ENCODE data around the gene HS6ST2. TPM values are rescaled to one million over a fixed set of nuclear protein-coding genes. Genes with fewer than 3 reads are reported as not detected.
"Not testable (repeated sequence)": the region's sequence is repeated elsewhere in the genome, so short reads cannot be mapped to it uniquely, and the experiment has no call there.

Gene HS6ST2
- polyA plus RNA-seq = under 1 TPM in 1 of 3 donors, not detected in 2; 0.27 TPM

DNA sequence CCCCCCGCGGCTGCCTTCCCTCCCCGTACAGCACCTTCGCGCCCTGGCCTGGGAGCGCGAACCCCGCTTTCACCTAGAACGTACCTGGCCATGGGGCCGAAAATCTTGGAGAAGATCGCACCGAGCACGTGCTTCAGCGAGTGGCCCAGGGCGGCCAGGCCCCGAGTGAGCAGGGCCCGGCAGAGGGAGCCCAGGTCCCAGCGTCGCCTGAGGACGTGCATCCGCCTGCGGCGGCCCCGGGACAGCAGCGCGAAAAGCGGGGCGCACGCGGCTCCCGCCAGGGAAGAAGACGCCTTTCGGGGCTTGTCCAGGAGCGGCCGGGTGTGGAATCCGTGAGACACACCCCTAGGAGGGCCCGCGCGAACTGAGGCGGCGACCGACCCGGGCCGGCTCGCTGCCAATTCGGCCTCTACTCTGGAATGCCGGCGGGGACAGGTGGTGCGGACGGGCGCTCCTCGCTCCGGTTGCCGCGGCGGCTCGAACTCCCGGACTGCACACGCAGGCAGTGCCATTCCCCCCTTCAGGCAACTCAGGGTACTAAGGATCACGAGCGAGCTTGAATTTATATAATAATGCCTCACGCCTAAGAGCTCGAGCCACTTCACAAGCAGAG, at the start of gene HS6ST2:
HS6ST2 (minus strand) TSS at position 539 of the 613 bp plus-strand sequence.
- Mint-ChIP-seq H3K4me3 (peak within 1 kb of the TSS; percentile 49 to 75 (median 67)), H3K9me3 (no peaks in the 10 kb centered on the region), H3K4me1 (peaks cover 6 to 13% of the 10 kb centered on the region in 2 donors), H3K27ac (no peak within 1 kb of the TSS), H3K27me3 (ENCODE audit: low read depth in 3 of 3) (peaks cover 5 to 22% (median 7%) of the 10 kb centered on the region in 3 donors), H3K36me3 (no peaks in the 10 kb centered on the region)
- no peak for DNase-seq

DNA sequence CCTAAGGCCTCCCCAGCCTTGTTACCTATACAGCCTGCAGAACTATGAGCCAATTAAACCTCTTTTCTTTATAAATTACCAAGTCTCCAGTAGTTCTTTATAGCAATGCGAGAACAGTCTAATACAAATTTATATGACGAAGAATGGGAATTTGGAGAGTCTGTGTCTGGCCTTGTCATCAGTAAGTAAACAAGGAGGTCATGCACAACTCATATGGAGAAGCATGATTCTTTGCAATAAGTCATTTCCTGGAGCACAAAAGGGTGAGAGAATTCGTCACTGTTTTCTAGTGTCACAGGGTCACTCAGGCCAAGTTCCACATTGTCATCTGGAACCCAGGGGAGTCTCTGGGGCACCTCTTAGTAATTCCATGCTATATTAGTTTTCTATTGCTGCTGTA, 49.0 kb upstream of the HS6ST2 start:
- H3K4me3 Mint-ChIP-seq = no peak overlapping the region
- peaks cover 0 to 1% (median 0%) of the 10 kb centered on the region in 6 donors for H3K9me3 Mint-ChIP-seq
- no peak overlapping the region for H3K27ac Mint-ChIP-seq
- no peaks in the 10 kb centered on the region for H3K4me1 Mint-ChIP-seq
- H3K27me3 Mint-ChIP-seq (ENCODE audit: low read depth in 3 of 3) = peaks cover 3 to 9% (median 5%) of the 10 kb centered on the region in 3 donors
- no peaks in the 10 kb centered on the region for H3K36me3 Mint-ChIP-seq
- DNase-seq = no peak

DNA sequence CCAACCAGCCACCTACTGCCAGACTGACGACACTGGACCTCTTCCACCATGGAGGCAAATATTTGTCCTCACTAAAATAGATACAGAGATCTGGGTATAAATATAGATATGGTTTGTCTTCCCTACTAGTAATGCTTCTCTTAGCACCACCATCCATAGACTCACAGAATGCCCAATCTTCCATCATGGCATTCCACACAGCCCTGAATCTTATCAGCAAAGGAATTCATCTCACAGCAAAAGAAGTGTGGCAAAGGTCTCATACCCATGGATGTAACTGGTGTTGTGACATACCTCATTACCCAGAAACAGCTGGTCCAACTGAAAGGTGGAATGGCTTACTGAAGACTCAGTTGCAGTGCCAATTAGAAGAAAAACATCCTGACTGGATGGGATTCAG, 47.2 kb upstream of the HS6ST2 start:
- H3K36me3 Mint-ChIP-seq = no peaks in the 10 kb centered on the region
- no peak overlapping the region for H3K4me3 Mint-ChIP-seq
- peaks cover 0 to 1% (median 0%) of the 10 kb centered on the region in 6 donors for H3K9me3 Mint-ChIP-seq
- no peak for DNase-seq
- peaks cover 3 to 16% (median 5%) of the 10 kb centered on the region in 3 donors for H3K27me3 Mint-ChIP-seq (ENCODE audit: low read depth in 3 of 3)
- H3K4me1 Mint-ChIP-seq = no peaks in the 10 kb centered on the region
- H3K27ac Mint-ChIP-seq = no peak overlapping the region

DNA sequence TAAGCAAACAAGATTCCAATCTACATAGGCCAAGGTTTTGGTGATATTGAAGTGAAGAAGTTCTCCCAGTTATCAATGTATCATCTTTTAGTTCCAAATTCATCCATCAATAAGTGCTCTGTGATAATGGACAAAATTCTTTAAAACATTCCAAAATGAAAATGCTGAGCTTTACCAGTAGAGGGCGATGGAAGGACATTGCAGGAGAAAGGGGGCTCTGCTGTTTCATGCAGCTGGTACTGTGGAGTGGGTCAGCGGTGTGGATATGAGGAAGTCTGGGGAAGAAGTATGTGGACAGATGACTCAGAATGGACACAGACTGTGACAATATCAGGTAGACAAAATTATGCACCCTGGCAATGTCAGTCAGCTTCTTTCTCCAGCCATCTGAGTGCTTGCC, 46.6 kb upstream of the HS6ST2 start:
- DNase-seq = no peak
- no peaks in the 10 kb centered on the region for H3K36me3 Mint-ChIP-seq
- no peak overlapping the region for H3K27ac Mint-ChIP-seq
- H3K4me3 Mint-ChIP-seq = no peak overlapping the region
- peaks cover 0 to 1% (median 0%) of the 10 kb centered on the region in 6 donors for H3K9me3 Mint-ChIP-seq
- H3K4me1 Mint-ChIP-seq = no peaks in the 10 kb centered on the region
- H3K27me3 Mint-ChIP-seq (ENCODE audit: low read depth in 3 of 3) = peaks cover 3 to 16% (median 5%) of the 10 kb centered on the region in 3 donors

DNA sequence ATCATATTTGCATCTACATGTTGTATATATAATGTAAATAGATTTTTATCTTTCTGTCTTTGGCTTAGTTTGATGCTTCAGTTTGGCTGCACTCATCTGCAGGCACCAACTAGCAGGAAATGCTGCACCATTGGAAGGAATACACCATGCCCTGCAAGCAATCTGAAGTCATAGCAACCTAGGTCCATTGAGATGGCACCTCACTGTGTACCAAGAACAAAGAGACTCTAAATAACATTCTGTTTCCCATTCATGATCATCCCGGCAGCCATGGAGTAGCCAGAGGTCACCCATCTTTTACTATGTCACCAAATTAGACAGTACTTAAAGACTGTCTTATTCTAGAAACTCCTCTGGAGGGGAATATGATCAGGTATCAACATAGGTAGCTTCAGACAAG, 40.8 kb upstream of the HS6ST2 start:
- Mint-ChIP-seq H3K27ac (no peak overlapping the region), H3K36me3 (no peaks in the 10 kb centered on the region), H3K27me3 (ENCODE audit: low read depth in 3 of 3) (peaks cover 0 to 10% (median 4%) of the 10 kb centered on the region in 3 donors), H3K9me3 (no peaks in the 10 kb centered on the region), H3K4me3 (no peak overlapping the region), H3K4me1 (no peaks in the 10 kb centered on the region)
- no peak for DNase-seq

DNA sequence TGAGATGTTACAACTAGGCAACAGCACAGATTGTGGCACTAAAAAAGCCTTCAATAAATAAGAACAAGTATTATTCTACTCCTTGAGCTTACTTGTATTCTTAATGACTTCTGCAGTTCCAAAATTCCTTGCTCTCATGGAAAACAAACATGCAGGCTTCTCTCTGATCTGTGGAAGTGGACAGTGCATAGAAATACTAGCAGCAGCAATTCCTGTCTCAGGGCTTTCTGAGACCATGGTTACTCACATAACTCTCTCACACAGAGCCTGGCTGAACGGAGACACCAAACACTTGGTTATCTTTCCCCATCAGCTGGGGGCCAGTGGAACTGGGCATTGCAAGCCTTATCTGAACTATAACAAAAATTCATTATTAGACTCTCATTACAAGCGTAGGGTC, 32.4 kb upstream of the HS6ST2 start:
- Mint-ChIP-seq H3K9me3 (no peaks in the 10 kb centered on the region), H3K36me3 (no peaks in the 10 kb centered on the region), H3K4me1 (no peaks in the 10 kb centered on the region), H3K4me3 (no peak overlapping the region), H3K27me3 (ENCODE audit: low read depth in 3 of 3) (peaks cover 0 to 7% (median 2%) of the 10 kb centered on the region in 3 donors), H3K27ac (no peak overlapping the region)
- no peak for DNase-seq

DNA sequence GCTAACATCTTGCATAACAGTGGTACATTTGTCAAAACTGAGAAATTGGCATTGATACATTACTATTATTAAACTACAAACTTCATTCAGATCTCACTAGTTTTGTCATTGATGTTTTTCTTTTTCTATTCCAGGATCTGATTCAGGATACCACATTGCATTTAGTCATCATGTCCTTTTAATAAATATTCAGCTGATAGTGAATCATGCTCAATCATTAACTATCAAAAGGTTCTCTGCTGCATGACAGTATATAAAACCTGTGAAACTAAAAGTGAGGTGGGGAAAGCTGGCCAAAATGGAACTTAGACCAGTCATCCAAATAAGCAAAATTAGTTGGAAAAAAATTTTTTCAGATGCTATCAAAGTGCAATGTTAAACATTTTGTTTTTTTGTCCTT, 28.1 kb upstream of the HS6ST2 start:
- H3K9me3 Mint-ChIP-seq = no peaks in the 10 kb centered on the region
- no peak overlapping the region for H3K4me3 Mint-ChIP-seq
- DNase-seq = no peak
- H3K27me3 Mint-ChIP-seq (ENCODE audit: low read depth in 3 of 3) = peaks cover 0 to 12% (median 3%) of the 10 kb centered on the region in 3 donors
- no peak overlapping the region for H3K27ac Mint-ChIP-seq
- H3K36me3 Mint-ChIP-seq = no peaks in the 10 kb centered on the region
- no peaks in the 10 kb centered on the region for H3K4me1 Mint-ChIP-seq

DNA sequence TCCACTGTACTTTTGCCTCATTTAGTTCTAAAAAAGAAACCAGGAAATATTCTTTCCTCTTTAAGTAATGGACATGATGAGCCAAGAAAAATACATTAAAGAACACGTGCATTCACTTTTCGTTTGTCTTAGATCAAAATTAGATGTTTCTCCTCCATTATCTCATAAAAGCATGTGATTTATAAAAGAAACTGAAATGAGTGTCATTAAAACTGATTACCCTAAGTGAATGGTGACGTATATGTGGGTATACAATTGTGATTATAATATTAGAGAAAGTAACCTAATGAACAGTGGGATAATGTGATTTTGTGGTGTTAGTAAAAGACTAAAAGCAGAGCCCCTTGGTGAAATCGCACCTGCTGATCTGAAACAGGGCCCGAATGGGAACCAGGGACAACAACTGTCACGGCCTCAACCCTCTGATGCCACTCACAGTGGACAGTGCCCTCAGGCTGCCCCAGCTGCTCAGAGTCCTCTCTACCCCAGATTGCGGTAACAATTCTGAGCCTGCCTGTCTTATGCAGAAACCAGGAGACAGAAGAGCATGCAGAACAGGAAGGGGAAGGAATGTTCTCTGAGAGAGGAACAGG, 25.7 kb upstream of the HS6ST2 start:
- Mint-ChIP-seq H3K4me3 (no peak overlapping the region), H3K36me3 (no peaks in the 10 kb centered on the region), H3K9me3 (no peaks in the 10 kb centered on the region), H3K27ac (no peak overlapping the region), H3K4me1 (no peaks in the 10 kb centered on the region), H3K27me3 (ENCODE audit: low read depth in 3 of 3) (peaks cover 2 to 12% (median 3%) of the 10 kb centered on the region in 3 donors)
- DNase-seq = no peak

DNA sequence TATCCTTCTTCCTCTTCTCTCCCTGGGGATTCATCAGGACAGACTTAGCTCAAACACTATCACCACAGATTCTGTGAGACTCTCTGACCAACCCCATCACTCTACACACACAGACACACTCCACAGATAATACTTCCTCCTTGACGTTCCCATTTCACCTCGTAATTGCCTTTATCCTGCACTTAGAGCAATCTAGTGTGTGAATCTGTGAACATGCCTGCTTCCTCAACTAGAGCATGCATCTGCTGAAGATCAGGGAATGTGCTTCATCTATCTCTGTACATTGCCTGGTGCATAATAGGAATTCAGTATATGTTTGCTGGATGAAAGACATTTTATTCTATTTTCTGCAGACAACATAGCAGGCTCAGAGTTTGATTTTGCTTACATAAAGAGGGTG, 25.1 kb upstream of the HS6ST2 start:
- Mint-ChIP-seq H3K36me3 (no peaks in the 10 kb centered on the region), H3K4me1 (no peaks in the 10 kb centered on the region), H3K27ac (no peak overlapping the region), H3K9me3 (no peaks in the 10 kb centered on the region), H3K4me3 (no peak overlapping the region), H3K27me3 (ENCODE audit: low read depth in 3 of 3) (peaks cover 2 to 12% (median 3%) of the 10 kb centered on the region in 3 donors)
- no peak for DNase-seq

DNA sequence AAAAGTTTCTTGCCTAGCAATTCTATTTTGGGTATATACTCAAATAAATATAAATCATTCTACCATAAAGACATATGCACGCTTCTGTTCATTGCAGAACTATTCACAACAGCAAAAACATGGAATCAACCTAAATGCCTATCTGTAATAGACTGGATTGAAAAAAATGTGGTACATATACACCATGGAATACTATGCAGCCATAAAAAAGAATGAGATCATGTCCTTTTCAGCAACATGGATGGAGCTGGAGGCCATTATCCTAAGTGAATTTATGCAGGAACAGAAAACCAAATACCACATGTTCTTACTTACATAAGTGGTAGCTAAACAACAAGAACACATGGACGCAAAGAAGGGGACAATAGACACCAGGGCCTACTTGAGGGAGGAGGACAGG, 21.6 kb upstream of the HS6ST2 start:
- H3K4me1 Mint-ChIP-seq; H3K36me3 Mint-ChIP-seq; H3K9me3 Mint-ChIP-seq; H3K27me3 Mint-ChIP-seq (ENCODE audit: low read depth in 3 of 3); H3K4me3 Mint-ChIP-seq; H3K27ac Mint-ChIP-seq; DNase-seq: not testable (repeated sequence)

DNA sequence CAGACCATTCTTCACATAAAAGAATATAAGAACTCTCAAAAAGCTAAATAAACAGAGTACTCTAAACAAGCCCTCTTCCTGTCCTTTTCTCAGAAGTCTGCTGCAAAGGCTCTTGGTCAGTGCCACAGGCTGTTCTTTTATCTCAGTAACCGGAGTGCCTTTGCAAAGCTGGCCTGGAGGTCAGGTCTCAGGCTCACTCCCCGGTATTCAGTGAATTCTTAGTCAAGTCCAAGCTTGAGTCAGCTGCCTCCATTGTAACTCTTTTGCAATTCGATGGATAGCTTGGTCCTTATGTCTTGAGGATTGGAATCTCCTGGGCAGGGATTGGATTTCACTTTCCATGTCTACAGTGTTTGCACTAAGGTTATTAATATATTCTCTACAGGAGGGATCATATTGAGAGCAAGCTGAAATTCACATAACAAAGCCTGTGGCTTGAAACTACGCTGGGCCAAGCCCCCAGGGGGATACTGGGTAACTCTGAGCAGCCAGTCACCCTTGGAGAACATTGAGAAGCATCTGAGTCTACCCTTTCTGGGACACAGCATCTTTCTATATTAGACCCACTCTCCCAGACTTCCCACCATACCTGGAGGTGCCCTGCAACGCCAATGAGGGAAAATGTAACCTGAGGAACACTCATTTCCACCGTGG, 10.0 kb upstream of the HS6ST2 start:
- DNase-seq = no peak
- Mint-ChIP-seq H3K27ac (no peak overlapping the region), H3K4me1 (no peaks in the 10 kb centered on the region), H3K36me3 (no peaks in the 10 kb centered on the region), H3K9me3 (no peaks in the 10 kb centered on the region), H3K27me3 (ENCODE audit: low read depth in 3 of 3) (peaks cover 2 to 14% (median 4%) of the 10 kb centered on the region in 3 donors), H3K4me3 (no peak overlapping the region)

DNA sequence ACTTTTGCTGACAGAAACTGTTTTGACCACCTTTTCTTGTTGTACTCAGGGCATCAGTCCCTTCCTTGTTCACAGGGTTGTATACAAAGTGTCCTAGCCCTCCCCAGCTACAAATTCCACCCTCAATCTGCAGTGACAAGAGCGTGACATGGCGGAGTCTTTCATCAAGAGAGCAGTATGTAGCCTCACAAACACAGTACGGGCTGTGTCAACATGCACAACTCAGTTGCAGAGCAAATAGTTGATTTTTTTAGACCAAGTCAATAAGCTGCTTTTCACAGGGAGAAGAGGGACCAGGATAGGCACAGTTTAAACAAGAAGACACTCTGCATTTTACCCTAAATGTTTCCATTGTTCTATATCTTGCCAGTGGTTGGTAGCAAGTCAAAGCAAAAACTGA, 8.6 kb upstream of the HS6ST2 start:
- no peak for DNase-seq
- no peaks in the 10 kb centered on the region for H3K4me1 Mint-ChIP-seq
- no peak overlapping the region for H3K4me3 Mint-ChIP-seq
- peaks cover 2 to 14% (median 4%) of the 10 kb centered on the region in 3 donors for H3K27me3 Mint-ChIP-seq (ENCODE audit: low read depth in 3 of 3)
- H3K27ac Mint-ChIP-seq = no peak overlapping the region
- H3K36me3 Mint-ChIP-seq = no peaks in the 10 kb centered on the region
- no peaks in the 10 kb centered on the region for H3K9me3 Mint-ChIP-seq

DNA sequence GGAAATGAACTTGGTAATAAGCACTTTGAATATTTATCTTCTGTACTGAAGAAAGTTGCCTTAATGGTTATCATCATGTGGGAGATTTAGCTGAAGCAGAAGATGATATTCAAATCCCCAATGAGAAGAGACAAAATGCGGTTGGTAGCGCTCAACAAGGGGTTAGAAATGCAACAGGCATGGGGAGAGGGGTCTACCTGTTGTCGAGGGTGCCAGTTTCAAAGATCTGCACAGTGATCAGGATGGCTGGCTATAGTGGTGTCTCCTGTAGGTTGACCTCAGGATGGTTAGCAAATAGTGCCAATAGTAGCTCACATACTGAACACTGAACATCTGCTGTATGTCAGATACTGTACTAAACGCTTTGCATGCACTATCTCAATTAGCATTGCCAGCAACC, 7.0 kb upstream of the HS6ST2 start:
- no peak overlapping the region for H3K27ac Mint-ChIP-seq
- H3K9me3 Mint-ChIP-seq = no peaks in the 10 kb centered on the region
- H3K4me1 Mint-ChIP-seq = no peaks in the 10 kb centered on the region
- DNase-seq = no peak
- H3K27me3 Mint-ChIP-seq (ENCODE audit: low read depth in 3 of 3) = peaks cover 2 to 14% (median 4%) of the 10 kb centered on the region in 3 donors
- H3K4me3 Mint-ChIP-seq = no peak overlapping the region
- H3K36me3 Mint-ChIP-seq = no peaks in the 10 kb centered on the region

DNA sequence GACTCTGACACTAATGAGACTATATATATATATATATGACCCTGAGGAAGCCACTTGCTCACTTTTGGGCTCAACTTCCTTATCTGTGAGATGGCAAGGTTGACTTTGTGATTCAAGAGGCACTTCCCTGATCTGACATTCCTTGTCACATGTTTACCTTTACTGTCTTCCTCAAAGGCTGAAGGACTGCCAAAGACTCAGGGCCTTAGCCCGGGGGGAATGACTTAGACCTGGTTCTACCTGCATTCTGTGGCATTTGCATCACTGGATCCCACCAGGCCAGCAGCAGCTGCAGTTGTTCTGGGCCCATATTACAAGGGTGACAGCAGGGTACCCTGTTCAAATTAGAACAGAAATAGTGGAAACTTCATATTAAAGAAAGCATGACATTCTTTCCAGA, 3.1 kb upstream of the HS6ST2 start:
- H3K27me3 Mint-ChIP-seq (ENCODE audit: low read depth in 3 of 3) = peaks cover 2 to 21% (median 7%) of the 10 kb centered on the region in 3 donors
- H3K4me1 Mint-ChIP-seq = peaks cover 6 to 9% of the 10 kb centered on the region in 2 donors
- no peak for DNase-seq
- no peak overlapping the region for H3K27ac Mint-ChIP-seq
- no peaks in the 10 kb centered on the region for H3K36me3 Mint-ChIP-seq
- H3K4me3 Mint-ChIP-seq = no peak overlapping the region
- H3K9me3 Mint-ChIP-seq = no peaks in the 10 kb centered on the region

Measured in immature natural killer cell (primary cell).